Measurements from ENCODE around the gene CCDC50.

DNA sequence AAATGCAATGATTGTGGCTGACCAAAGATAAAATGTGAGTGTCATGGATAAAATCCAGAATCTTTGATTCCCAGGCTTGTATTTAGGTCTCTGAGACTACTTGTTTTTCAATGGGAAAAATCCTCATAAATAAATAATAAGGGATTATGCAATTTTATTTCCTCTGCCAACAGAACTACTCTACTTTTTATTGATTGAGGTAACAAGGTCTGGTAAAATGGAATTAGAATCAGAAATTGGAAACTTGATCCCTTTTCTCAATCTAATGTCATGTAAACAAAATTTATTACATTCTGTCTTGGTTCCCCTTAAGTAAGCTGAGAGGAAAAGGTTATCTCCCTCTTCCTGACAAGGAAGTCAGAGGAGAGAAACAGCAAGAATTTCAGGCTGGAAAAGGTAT is 48.3 kb upstream of the CCDC50 start:
- TF ChIP-seq, protein P1, sequence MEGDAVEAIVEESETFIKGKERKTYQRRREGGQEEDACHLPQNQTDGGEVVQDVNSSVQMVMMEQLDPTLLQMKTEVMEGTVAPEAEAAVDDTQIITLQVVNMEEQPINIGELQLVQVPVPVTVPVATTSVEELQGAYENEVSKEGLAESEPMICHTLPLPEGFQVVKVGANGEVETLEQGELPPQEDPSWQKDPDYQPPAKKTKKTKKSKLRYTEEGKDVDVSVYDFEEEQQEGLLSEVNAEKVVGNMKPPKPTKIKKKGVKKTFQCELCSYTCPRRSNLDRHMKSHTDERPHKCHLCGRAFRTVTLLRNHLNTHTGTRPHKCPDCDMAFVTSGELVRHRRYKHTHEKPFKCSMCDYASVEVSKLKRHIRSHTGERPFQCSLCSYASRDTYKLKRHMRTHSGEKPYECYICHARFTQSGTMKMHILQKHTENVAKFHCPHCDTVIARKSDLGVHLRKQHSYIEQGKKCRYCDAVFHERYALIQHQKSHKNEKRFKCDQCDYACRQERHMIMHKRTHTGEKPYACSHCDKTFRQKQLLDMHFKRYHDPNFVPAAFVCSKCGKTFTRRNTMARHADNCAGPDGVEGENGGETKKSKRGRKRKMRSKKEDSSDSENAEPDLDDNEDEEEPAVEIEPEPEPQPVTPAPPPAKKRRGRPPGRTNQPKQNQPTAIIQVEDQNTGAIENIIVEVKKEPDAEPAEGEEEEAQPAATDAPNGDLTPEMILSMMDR (IDR thresholded peaks at IDR 0.05): no peak
- TF ChIP-seq POLR2A (IDR thresholded peaks at IDR 0.05) (no peak), POLR2AphosphoS5 (IDR thresholded peaks at IDR 0.05) (no peak), EP300 (IDR thresholded peaks at IDR 0.05) (no peak)
